ENCODE measurements around the gene ADAM12. TPM values are rescaled to one million over a fixed set of nuclear protein-coding genes. Genes with fewer than 3 reads are reported as not detected.

Gene ADAM12
- total RNA-seq, 1 experiment from 2014 or later = 76.1 TPM

DNA sequence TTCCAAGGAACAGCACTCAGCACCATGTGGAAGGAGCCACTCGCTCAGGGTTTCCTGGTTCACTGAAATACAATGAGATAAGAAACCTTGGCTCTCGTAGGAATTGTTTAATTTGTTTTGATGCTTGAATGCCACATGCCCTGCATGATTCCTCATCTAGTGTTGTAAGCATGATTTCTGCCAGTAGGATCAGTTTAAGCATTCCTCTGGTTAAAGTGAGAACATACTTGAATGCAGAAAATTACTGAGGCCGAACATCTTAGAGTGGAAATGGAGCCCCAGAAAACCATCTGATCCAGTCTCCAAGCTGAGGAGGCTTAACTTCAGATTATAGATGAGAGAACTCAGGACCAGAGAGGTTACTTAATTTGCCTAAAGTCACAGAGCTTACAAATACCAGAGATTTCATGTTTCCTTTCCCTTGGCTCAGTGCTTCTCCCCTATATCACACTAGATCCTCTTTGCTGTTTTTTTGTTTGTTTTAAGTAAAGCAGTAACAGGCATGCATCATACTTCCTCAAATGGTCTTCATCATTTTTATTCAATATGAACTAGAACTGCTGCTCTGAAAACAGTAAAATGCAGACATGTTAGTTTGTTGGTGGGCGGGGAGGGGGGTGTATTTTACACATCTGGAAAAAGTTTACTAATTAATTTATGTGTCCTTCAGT, 125.1 kb downstream of the ADAM12 start:
- DNase-seq (ENCODE audit: low read depth) = no peak

DNA sequence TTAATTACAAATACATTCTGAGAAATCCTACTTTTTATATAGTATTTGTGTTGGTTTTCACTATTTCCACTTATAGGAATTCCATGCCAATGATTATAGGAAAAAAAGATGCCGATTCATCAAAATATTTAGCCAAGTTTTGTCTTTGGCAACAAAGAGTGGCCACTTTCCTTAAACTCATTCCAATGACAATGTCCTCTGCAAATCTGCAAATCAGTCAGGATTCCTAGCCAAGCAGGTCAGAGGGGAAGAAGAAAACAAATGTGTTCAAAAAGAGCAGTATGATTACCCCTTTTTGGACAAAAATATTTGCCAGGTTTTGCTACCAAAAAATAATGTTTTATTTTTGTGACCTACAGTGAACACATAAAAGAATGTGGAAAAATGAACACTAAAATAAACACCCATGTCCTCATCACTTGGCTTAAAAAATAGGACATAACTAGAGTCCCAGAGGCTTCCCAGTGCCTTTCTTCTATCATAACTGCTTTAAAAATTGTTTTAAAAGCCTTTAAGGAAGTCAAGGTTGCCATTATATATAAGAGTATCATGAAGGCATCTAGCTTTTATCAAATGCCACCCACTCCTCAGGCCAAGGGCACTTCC, 125.9 kb downstream of the ADAM12 start:
- DNase-seq (ENCODE audit: low read depth) = no peak

DNA sequence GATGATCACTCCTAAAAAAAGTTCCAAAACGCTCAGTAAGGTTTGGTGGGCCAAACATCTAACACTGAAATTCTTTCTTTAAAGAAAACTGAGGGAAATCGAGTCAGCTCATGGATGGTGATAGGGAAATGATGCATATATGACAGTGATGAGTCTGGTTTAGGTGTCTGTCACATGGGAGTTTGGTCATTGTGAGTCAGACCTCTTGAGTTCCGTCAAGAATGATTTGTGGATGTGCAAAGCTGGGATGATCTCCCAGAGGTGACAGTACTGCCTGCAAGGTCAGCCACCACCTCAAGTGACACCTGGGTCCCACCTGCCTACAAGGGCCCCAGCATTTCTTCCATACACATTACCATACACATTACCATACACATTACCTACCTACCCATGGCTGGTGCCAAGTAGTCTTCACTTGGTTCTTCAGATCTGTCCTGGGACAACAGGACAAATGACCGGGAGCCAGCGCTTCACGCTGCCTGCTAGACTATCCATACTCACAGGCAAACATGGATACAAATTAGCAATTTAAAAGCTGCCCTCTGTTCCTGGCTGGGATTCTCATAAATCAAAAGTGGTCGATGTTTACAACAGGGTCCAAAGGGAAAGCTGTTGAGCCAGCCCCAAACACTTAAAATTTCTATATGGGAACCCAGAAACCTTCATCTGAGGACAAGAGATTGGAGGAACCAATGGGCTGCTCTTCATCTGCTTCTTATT, 128.4 kb downstream of the ADAM12 start:
- DNase-seq (ENCODE audit: low read depth) = no peak

DNA sequence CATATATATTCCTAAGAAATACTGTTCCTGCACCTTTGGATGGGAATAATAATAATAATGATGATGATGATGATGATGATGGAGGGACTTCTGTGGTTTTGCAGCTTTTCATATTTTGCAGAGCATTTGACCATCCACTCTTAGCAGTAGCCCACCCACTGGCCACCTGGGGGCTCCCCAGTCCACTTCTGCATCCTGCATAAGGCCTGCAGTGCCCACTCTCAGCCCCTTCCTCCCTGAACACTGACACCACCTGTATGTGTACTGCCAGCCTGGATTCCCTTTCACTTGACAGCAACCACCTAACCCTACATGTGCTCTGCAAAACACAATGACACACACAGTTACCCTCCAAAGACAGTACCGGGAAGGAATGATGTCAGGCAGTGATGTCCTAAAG, 131.4 kb downstream of the ADAM12 start:
- no peak for DNase-seq (ENCODE audit: low read depth)

DNA sequence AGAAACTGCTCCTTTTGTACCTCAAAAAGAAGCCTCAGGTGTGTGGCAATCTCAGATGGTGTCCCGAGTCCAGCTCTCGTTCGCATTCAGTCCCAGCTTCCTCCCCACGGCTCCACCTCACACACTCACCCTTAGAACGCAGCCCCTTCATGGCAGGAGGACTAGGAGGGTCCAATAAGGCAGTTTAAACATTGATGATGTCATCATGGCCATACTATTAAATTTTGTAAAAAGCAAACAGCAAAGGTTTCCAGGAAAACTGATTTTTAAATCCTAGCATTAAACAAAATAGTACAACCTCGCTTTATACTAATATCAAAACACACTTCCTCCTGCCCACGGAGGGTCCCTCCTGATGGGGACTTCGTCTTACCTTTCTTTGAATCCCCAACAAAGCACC, 133.0 kb downstream of the ADAM12 start:
- no peak for DNase-seq (ENCODE audit: low read depth)

DNA sequence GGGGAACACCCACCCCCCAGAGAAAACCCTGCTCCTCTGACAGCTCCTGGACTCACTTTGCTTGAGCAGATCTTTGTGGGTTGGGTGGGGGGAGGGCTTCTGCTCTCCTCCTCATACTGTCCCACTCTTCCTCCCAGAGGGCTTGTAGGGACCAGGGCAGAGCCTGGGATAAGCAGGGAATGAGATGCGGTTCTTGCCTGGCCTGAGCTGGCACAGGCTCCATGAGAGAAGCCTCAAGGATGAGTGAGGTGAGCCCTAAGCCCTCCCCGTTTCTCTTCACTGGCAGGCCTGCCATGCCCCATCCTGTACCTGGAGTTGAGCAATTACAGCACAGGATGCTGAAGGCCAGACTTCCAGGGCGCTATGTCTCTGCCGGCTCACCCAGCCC, 134.7 kb downstream of the ADAM12 start:
- peak; percentile 62 for DNase-seq (ENCODE audit: low read depth)

DNA sequence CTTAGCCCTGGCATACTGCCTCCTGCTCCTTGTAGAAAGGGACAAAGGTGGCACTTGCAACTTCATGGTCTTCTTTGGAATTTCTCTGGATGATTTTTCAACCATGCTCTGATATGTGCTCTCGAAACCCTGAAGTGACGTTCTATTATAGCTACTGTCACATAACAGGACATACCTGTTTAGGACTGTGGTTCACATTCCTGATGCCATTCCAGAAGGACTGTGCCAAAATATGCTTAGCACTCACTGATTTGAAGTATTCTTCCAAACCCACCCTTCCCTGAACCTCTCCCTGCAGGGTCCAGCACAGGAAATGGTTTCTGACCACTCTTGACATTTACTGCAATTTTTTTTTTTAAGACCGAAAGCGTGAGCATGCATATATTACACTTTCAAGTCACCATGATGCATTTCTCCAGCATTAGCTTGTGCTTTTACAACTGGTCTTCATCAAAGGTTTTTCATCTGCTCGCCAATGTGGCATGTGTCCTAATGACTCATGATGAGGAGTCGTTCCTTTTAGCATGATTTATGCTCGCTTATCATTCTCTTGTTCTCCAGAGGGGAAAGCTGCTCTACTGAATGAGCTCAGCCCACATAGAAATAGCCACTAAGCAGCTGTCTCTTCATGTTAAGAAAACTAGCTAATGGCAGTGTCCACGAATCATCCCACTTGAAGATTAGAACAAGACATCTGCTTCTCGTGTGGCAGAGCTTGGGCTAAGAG, 135.2 kb downstream of the ADAM12 start:
- peak; percentile 98 for DNase-seq (ENCODE audit: low read depth)

DNA sequence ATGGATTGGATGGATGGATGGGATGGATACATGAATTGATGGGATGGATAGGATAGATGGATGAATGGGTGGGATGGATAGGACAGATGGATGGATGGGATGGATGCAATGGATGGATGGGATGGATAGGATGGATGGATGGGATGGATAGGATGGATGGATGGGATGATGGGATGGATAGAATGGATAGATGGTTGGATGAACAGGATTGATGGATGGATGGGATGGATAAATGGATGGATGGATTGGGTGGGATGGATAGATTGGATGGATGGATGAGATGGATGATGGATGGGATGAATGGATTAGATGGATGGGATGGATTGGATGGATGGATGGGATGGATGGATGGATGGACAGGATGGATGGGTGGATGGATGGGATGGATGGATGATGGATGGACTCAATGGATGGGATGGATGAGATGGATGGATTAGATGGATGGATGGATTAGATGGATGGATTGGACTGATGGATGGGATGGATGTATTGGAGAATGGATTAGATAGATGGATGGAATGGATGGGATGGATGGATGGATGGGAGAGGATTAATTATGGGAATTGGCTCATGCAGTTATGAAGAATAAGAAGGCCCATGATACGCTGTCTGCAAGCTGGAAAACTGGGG, 136.4 kb downstream of the ADAM12 start:
- no peak for DNase-seq (ENCODE audit: low read depth)

DNA sequence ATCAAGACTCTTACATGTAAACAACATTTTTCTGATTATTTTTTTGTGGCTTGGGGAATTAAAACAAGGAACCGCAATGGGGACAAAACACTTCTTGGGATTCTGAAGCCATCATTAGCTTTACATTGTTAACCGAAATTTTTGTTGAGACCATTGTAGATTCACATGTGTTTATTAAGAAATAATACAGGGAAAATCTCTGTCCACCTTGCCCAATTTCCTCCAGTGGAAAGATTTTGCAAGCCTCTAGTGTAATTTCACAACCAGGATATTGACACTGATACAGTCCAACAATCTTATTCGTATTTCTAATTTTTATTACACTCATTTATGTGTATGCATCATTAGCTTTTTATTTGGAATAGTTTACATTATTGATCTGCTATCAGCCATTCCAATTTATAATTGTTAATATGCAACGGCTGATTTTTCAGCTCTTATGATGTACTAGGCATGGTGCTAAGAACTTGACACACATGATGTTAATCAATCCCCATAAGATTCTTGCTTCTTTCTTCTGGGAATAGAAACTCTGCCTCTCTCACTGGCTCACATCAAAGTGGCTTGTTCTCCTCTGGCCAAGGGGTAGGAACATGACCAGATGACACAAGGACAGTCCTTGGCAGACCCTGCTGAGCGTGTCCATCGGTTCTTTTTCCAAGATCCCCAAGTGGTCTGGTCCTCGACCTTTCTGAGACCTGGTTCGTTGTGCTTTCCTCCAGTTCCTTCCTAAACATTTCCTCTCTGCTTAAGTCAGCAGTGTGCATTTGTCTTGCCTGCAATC, 137.6 kb downstream of the ADAM12 start:
- DNase-seq (ENCODE audit: low read depth) = no peak

DNA sequence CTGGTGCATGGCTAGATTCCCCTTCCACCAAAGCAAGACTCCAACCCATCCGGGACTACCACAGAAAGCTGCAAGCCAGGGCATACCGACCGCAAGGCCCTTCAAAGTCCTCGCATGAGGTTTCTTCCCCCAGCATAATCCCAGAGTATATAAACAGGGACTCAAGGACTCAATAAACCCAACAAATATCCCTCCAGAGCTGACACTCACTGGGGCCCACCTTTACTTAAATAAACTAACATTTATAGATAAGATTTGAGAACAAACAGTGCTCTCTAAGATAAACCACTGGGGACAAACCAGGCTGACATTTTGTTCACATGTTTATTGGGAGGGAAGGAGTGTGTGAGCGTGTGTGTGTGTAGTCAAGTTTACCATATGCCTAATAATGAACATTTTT, 138.2 kb downstream of the ADAM12 start:
- peak; percentile 55 for DNase-seq (ENCODE audit: low read depth)

DNA sequence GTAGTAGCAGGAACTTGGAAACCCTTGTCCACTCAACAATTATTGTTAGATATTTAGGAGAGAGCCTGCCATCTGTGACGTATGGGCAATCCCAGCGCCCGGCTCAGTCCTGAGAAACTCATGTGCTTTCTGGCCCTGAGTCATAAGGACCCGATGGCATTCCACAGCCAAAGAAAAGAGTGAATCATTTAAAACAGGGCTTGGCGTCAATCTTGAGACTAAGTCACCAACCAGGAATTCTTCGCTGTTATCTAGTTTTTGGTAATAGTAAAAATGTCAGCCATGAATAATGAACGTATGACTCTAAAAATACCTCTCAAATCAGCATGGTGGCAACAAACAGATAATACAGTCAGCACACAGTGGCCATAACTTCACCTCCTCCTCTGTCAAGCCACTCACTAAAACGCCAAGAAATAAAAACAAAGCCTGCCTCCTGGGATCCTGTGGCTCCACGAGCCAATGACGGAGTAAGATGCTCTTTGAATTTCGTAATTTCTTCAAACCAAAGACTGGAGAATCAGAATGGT, 140.8 kb downstream of the ADAM12 start:
- peak; percentile 99 for DNase-seq (ENCODE audit: low read depth)

DNA sequence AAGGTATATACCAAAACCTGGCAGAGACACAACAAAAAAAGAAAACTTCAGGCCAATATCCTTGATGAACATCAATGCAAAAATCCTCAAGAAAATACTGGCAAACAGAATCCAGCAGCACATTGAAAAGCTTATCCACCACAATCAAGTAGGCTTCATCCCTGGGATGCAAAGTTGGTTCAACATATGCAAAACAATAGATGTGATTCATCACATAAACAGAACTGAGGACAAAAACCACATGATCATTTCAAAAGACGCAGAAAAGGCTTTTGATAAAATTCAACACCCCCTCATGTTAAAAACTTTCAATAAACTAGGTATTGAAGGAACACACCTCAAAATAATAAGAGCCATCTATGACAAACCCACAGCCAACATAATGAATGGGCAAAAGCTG, 141.9 kb downstream of the ADAM12 start:
- peak; percentile 53 for DNase-seq (ENCODE audit: low read depth)

DNA sequence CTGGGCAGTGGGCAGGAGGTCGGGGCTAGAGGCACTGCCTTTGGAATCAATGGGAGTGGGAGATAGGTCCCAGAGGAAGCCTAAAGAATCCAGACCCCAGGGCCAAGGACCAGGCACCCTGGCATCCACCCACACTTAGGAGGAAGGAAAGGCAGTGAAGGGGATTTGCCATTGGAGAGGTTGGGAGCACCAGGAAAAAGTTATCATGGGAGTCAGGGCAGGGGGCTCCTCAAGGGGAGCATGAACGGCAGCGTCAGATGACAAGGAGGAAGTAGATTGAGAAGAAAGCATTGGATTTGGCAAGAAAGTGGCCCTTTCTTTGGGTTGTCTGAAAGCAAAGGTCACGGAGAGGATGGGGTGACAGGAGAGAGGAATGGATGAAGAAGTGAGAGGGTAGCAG, 142.8 kb downstream of the ADAM12 start:
- no peak for DNase-seq (ENCODE audit: low read depth)

DNA sequence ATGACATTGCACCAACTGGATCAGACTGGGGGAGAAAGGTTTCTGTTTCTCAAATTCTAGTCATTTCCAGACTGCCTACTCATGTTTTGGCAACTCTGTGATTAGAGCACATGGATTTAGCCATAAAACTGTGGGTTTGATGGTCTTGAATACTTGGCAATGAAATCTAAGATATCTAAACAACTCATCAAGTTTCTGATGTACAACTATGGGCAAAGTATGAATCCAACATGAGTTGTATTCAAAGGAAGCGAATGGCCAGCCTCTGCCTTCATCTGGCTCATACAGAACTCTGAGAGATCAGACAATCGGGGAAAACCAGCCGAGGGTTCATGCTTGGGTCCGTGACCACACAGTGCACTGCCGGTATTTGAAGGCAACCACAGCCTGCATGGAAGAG, 144.3 kb downstream of the ADAM12 start:
- DNase-seq (ENCODE audit: low read depth) = peak; percentile 97

DNA sequence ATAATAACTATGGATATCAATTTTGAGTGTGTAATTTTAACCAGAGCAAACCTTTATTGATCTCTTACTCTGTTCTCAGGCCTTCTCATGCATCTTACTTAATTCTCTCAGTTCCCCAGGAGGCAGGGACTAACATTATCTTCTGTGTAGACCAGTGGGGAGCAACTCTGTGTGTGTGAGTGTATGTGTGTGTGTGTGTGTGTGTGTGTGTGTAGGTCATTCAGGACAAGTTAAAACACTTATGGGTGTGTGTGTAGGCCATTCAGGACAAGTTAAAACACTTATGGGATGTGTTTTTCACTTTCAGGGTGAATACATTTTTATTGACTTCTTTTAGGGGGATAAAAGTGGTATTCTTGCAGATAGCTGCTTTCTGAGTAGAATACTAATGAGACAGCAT, 145.0 kb downstream of the ADAM12 start:
- no peak for DNase-seq (ENCODE audit: low read depth)

DNA sequence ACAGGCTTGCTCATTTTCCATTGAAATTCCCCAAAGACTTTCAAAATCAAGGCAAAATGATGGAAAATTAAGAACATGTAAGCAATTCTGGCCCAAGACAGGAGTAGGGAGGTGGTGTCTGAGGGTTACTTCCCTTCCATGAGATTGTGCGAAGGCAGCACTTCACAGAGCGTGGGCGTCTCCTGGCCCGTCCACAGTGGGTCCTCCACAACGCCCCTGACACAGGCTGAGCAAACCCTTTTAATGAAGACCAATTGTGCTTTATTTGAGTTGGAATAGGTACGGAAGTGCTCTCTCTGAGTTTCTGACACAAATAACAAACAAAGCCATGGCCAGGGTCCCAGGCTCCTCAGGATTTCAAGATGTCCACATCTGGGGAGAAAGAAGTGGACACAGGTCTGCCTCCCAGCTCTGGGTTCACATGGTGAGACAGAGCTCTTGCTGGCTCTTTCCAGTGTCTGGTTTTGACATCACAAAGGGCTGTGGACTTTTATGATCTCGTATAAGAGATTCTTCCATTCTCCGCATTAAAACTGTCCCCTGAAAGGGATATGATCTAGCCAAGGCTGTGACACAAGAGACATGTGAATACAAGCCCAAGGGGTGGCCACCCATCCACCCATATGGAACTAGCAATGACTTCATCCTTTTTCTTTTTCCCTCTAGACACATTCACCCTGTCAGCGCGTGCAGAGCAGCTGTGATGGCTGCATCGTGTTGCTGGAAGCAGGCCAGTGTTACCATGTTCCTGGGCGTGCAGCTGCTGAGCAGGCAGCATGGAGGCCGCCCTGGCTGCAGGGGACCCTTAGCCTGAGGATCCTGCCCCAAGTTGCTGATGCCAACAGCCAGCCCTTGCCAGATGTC, 145.6 kb downstream of the ADAM12 start:
- peak; percentile 13 for DNase-seq (ENCODE audit: low read depth)

DNA sequence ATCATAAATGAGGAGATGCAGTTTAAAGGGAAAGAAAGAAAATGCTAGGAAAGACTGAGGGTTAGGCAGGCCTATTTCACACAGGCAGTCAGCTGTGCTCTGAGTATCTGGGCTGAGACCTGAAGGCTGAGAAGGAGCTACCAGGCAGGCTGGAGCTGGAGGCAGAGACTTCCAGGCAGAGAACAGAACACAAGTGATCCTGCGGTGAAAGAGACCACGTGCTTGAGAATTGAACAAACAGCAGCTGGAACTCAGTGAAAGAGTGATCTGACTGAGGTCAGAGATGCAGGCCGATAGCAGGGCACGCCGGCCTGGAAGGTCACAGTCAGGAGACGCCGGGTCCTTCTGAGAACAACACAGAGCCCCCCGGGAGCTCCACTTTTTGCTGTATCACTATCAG, 147.8 kb downstream of the ADAM12 start:
- DNase-seq (ENCODE audit: low read depth) = no peak

DNA sequence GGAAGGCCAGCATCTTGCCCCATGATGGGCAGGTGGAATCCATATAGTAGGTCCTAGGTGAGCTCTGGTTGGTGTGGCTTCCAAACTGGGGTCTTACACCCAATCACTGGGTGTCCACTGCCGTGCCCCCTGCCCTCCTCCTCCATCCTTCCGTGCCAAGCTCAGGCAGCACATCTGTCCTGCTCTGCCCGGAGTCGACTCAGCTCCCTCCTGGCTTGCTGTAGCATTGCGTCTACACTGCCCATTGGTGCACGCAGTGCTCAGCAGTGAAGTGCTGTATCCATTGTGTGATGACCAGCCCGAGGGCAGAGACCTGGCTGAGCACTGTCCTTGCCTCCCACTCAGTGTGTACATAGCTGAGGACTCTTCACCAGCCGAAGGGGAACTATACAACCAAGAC, 148.4 kb downstream of the ADAM12 start:
- no peak for DNase-seq (ENCODE audit: low read depth)

DNA sequence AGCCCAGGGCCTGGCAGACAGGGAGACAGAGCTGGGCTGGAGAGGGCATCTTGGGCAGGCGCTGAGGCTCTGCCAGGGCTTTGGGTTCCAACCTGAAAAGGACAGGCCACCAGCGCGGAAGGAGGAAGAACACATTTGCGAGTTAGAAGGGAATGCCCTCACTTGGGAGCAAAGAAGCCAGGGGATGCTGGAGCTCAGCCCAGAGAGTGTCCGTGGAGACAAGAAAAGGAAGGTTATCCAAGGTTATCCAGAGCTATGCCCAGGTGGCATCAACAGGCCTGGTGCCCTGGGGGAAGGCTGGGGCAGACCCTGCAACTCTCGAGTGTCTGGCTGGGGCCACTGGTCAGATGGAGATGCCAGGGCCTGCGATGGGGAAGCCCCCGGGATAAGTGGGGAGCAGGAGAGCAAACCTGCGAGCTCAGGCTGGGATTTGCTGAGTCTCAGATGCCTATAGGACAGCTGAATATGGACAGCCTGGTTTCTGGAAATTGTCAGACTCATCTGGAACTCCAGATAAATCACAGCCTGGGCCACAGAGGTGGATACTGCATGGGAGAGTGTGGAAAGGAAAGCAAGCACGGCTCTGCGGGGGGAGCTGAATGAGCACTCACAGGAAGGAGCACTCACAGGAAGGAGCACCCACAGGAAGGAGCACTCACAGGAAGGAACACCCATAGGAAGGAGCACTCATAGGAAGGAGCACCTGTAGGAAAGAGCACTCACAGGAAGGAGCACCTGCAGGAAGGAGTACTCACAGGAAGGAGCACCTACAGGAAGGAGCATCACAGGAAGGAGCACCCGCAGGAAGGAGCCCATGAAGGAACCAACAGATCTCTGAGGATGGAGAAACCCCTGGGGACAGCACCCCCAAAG, 152.1 kb downstream of the ADAM12 start:
- DNase-seq (ENCODE audit: low read depth) = no peak

Data from M059J (cell line).